Endothelial cell of umbilical vein (primary cell): ENCODE measurements around the gene PRPF38B. TPM values are rescaled to one million over a fixed set of nuclear protein-coding genes. Genes with fewer than 3 reads are reported as not detected.

Experiments used
- BruUV-seq: library from RNA; stranded (reverse); fragments of 400-500 nt; replicated peaks from 2 replicates; lab custom pipeline; 2021; lab: Mats Ljungman, UMichigan
- CTCF ChIA-PET: fragments of 300-600, 350-600 bp; sonication (Branson Sonifier 250); formaldehyde crosslinking; loops from one replicate; lab custom pipeline; 2021; ENCODE audit warnings: antibody characterized with exemption, inconsistent platforms; lab: Charles Lee
- POLR2A ChIA-PET: fragments of 300-600, 350-600 bp; sonication (Branson Sonifier 250); formaldehyde crosslinking; loops from one replicate; lab custom pipeline; 2021; ENCODE audit warnings: antibody characterized with exemption, inconsistent platforms; lab: Charles Lee
- DNase-seq: peaks from one replicate; pipeline ENCODE4 v3.0.0-alpha.2; 2011; ENCODE audit warnings: low read depth, low spot score
- FAIRE-seq: peaks from 2 replicates; lab custom pipeline; 2011; peaks lifted over from hg19 to GRCh38; lab: Jason Lieb, UNC
- H2AFZ ChIP-seq: 2 replicates; pipeline ENCODE4 v1.6.0; 2012; ENCODE audit warnings: low read depth, low read length, control low read depth, inconsistent platforms
- H3K27ac ChIP-seq: 2 replicates; pipeline ENCODE4 v1.5.1; 2011; ENCODE audit warnings: low read depth, mild to moderate bottlenecking, control low read depth, low read length, moderate library complexity; ENCODE audit not compliant: insufficient read depth
- H3K27me3 ChIP-seq, 2 experiments: 2 replicates each; pipeline versions ENCODE4 v1.6.0 to v1.6.1; 2011; ENCODE audit warnings: low read length in 2 of 2, mixed read lengths in 1 of 2; ENCODE audit not compliant: control insufficient read depth in 2 of 2, insufficient read depth in 2 of 2
- H3K36me3 ChIP-seq, 2 experiments: 2 replicates in 1 of 2; 3 replicates in 1 of 2; pipeline ENCODE4 v1.5.1; 2011; ENCODE audit warnings: low read length in 2 of 2, mild to moderate bottlenecking in 1 of 2, moderate library complexity in 1 of 2; ENCODE audit not compliant: control insufficient read depth in 2 of 2, insufficient read depth in 2 of 2; ENCODE audit errors: extremely low read depth in 1 of 2
- H3K4me1 ChIP-seq: 3 replicates; pipeline ENCODE4 v1.5.1; 2011; ENCODE audit warnings: mild to moderate bottlenecking, low read length; ENCODE audit not compliant: control insufficient read depth, insufficient read depth; ENCODE audit errors: extremely low read depth
- H3K4me2 ChIP-seq: 2 replicates; pipeline ENCODE4 v1.6.1; 2011; ENCODE audit warnings: low read length, control low read depth, mixed read lengths; ENCODE audit not compliant: insufficient read depth
- H3K4me3 ChIP-seq, 3 experiments: fragments of 200-600 bp in 1 of 3; sonication (generic), shearing (Covaris generic) in 1 of 3; replicated peaks in 1 of 3; 2 replicates each; pipeline ENCODE4 v1.5.1; 2011 to 2016; ENCODE audit warnings: control low read depth in 3 of 3, low read length in 3 of 3, mild to moderate bottlenecking in 2 of 3, inconsistent platforms in 1 of 3, low read depth in 1 of 3, moderate library complexity in 1 of 3; ENCODE audit not compliant: insufficient read depth in 1 of 3
- H3K79me2 ChIP-seq: 2 replicates; pipeline ENCODE4 v1.6.0; 2012; ENCODE audit warnings: low read length, inconsistent platforms; ENCODE audit not compliant: control insufficient read depth, insufficient read depth
- H3K9ac ChIP-seq: replicated peaks from 2 replicates; pipeline ENCODE3; 2011; ENCODE audit warnings: low read length, control low read depth; ENCODE audit not compliant: insufficient read depth; ENCODE audit errors: extremely low read depth
- H3K9me1 ChIP-seq: replicated peaks from 3 replicates; pipeline ENCODE4 v1.6.0; 2011; ENCODE audit warnings: mild to moderate bottlenecking, low read length; ENCODE audit not compliant: control insufficient read depth, insufficient read depth; ENCODE audit errors: extremely low read depth
- H3K9me3 ChIP-seq: replicated peaks from 2 replicates; pipeline ENCODE4 v1.5.1; 2012; ENCODE audit warnings: low read length, inconsistent platforms; ENCODE audit not compliant: control insufficient read depth, insufficient read depth
- H4K20me1 ChIP-seq: replicated peaks from 2 replicates; pipeline ENCODE3; 2011; ENCODE audit warnings: mild to moderate bottlenecking, low read length; ENCODE audit not compliant: control insufficient read depth, insufficient read depth; ENCODE audit errors: extremely low read depth
- EZH2 ChIP-seq: IDR thresholded peaks from 2 replicates; pipeline ENCODE4 v1.6.1; 2012; ENCODE audit warnings: borderline replicate concordance, low read depth, mild to moderate bottlenecking, moderate library complexity, low read length, inconsistent platforms; ENCODE audit not compliant: severe bottlenecking
- FOS ChIP-seq: IDR thresholded peaks from 2 replicates; pipeline ENCODE4 v1.6.1; 2011; ENCODE audit warnings: mild to moderate bottlenecking, low read length, moderate library complexity, borderline replicate concordance; ENCODE audit not compliant: insufficient read depth
- GATA2 ChIP-seq: IDR thresholded peaks from 2 replicates; pipeline ENCODE4 v1.7.0; 2011; ENCODE audit warnings: low read depth, mild to moderate bottlenecking, moderate library complexity, mixed read lengths, low read length; ENCODE audit not compliant: insufficient read length, insufficient read depth
- JUN ChIP-seq: IDR thresholded peaks from 2 replicates; pipeline ENCODE4 v1.6.1; 2011; ENCODE audit warnings: borderline replicate concordance, low read depth; ENCODE audit not compliant: insufficient read length, insufficient read depth
- MYC ChIP-seq: IDR thresholded peaks from one replicate; pipeline ENCODE4 v1.6.1; 2011; ENCODE audit warnings: mild to moderate bottlenecking, low read depth, low read length
- POLR2A ChIP-seq: IDR thresholded peaks from 2 replicates; pipeline ENCODE4 v1.6.1; 2012; ENCODE audit warnings: low read depth, mild to moderate bottlenecking, control low read depth, low read length
- POLR2AphosphoS5 ChIP-seq: IDR thresholded peaks from 2 replicates; pipeline ENCODE4 v1.6.1; 2012; ENCODE audit warnings: low read depth, mild to moderate bottlenecking, control low read depth, low read length, moderate library complexity; ENCODE audit not compliant: insufficient read depth
- dilution Hi-C: fragments of 300-500 bp; cut with MboI; formaldehyde crosslinking; loops from one replicate; pipeline ENCODE4 v1.15.0; 2019; ENCODE audit warnings: low sequenced_read_pairs; ENCODE audit not compliant: extremely low pct_ligation_motif_present
- intact Hi-C: fragments of 100-400 bp; cut with micrococcal nuclease; formaldehyde crosslinking; loops from one replicate; pipeline ENCODE4 v1.10.0; 2022
- polyA plus RNA-seq, 4 experiments: library from polyadenylated mRNA; depleted of rRNA in 3 of 4; stranded (reverse) in 3 of 4; unstranded in 1 of 4; fragments of >200 nt; gene quantifications; 2 replicates each; pipeline versions ENCODE4 v1.2.1 to v1.2.3, GENCODE V29; 2011 to 2012; ENCODE audit warnings: missing spikeins in 1 of 4
- total RNA-seq: library from RNA; stranded (reverse); gene quantifications from 2 replicates; pipeline ENCODE4 v1.2.3, GENCODE V29; 2021
- TF ChIP-seq, protein P1 (sequence below), 2 donors: IDR thresholded peaks; 1 replicate in 1 of 2; 2 replicates in 1 of 2; pipeline ENCODE4 v1.5.1; 2011; ENCODE audit warnings: low read length in 2 of 2, mild to moderate bottlenecking in 2 of 2, moderate library complexity in 2 of 2, control low read depth in 1 of 2, inconsistent platforms in 1 of 2, low read depth in 1 of 2; ENCODE audit not compliant: insufficient read depth in 1 of 2; ENCODE audit errors: extremely low read depth in 1 of 2
- TF ChIP-seq, protein P2 (sequence below): IDR thresholded peaks from 2 replicates; pipeline ENCODE4 v1.6.1; 2011; ENCODE audit not compliant: insufficient read depth, insufficient read length

Gene PRPF38B
- total and polyA plus RNA-seq, 2 donors (not counting 3 experiments of a cell fraction or from before 2014, with no cell fraction given), result 19.3 to 46.6 TPM

DNA sequence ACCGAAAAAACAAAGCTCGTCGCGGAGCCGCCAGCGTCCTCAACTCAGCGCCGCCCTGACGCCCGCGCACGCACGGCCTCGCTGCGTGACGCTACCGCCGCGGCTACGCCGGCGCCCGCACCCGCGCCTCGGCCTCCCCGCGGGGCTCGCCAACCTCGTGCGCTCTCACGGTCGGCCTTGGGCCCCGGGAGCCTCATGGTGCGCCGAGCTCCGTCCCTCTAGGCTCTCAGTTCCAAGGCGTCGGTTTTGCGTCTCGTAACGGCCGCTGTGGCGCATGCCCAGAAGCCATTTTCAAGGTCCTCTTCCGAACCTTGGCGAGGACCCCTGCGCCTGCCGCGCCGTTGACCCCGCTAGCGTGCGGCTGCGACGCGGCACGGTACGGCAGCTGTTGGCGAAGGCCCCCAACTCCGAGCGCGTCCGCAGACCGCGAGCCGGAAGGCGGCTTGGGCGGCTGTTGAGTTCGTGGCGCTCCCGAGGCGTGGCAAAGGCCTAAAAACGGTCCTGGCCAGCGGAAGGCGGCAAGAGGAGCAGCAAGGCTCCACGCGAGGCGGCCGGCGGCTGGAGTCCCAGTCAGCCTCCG is 31.0 kb upstream of the PRPF38B start, which contains the start of gene HENMT1:
HENMT1 (minus strand) TSS at position 64 of the 580 bp plus-strand sequence. CDS start 1,209 bp downstream, outside the sequence.
- H3K4me1 ChIP-seq, result peaks cover 7% of the 10 kb centered on the region
- peak within 1 kb of the TSS; percentile 88 for H3K27ac ChIP-seq
- no peaks in the 10 kb centered on the region for H3K36me3 ChIP-seq
- FAIRE-seq, result peak; percentile 54
- no peaks in the 10 kb centered on the region for H3K9me1 ChIP-seq
- H3K79me2 ChIP-seq, result no peaks in the 10 kb centered on the region
- H3K4me3 ChIP-seq, result peak within 1 kb of the TSS; percentile 39 to 64 (median 45)
- BruUV-seq, result TSS peak; percentile 52
- H3K4me2 ChIP-seq, result peak within 1 kb of the TSS; percentile 71
- H4K20me1 ChIP-seq, result no peaks in the 10 kb centered on the region
- no peaks in the 10 kb centered on the region for H3K27me3 ChIP-seq
- intact Hi-C loops (loop anchor here (1.0 kb wide), 1 partner anchor 31 kb away; the partner anchor contains the start of gene PRPF38B), dilution Hi-C loops (no loop called here)
- ChIA-PET CTCF (interaction anchor here (0.8 to 3.0 kb wide), 9 partner anchors 10 to 461 kb away, joined by 3 to 11 read pairs (median 3); partner anchors contain the start of genes EEIG2, PRPF38B and SLC25A24), POLR2A (interaction anchor here (1.0 to 1.2 kb wide), 3 partner anchors 19 to 419 kb away, joined by 3 to 7 read pairs (median 3); partner anchors contain the start of gene PRPF38B)
- no peaks in the 10 kb centered on the region for H3K9me3 ChIP-seq
- TF ChIP-seq EZH2 (no peak), JUN (no peak), POLR2AphosphoS5 (peak; percentile 85)
- H2AFZ ChIP-seq, result peak within 1 kb of the TSS; percentile 99
- peak within 1 kb of the TSS; percentile 92 for H3K9ac ChIP-seq
- DNase-seq, result peak; percentile 85

DNA sequence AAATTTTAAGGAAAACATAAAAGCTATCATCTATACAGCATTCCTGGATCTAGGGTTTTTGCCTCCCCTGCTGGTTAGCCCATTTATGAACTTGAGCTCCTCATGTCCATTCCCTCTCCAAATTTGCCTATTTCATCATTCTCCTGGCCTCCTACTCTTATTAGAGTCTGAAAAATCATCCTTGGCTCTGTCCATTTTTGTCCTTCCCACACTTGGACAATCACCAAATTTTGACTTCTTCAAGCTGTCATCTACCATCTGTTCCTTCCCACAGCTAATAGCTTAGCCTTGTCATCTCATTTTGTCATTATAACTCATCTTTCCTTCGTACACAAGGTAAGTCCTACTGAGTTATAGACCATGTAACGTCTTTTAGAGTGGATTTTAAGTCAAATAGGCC is 29.0 kb upstream of the PRPF38B start:
- Histone ChIP-seq H3K9me3 (no peaks in the 10 kb centered on the region), H3K27me3 (no peaks in the 10 kb centered on the region), H3K9ac (no peak overlapping the region), H4K20me1 (no peaks in the 10 kb centered on the region), H3K27ac (no peak overlapping the region), H3K9me1 (no peaks in the 10 kb centered on the region), H2AFZ (no peak overlapping the region), H3K79me2 (no peaks in the 10 kb centered on the region), H3K4me3 (no peak overlapping the region), H3K4me1 (peaks cover 7% of the 10 kb centered on the region), H3K4me2 (no peak overlapping the region), H3K36me3 (no peaks in the 10 kb centered on the region)
- TF ChIP-seq, protein P1, sequence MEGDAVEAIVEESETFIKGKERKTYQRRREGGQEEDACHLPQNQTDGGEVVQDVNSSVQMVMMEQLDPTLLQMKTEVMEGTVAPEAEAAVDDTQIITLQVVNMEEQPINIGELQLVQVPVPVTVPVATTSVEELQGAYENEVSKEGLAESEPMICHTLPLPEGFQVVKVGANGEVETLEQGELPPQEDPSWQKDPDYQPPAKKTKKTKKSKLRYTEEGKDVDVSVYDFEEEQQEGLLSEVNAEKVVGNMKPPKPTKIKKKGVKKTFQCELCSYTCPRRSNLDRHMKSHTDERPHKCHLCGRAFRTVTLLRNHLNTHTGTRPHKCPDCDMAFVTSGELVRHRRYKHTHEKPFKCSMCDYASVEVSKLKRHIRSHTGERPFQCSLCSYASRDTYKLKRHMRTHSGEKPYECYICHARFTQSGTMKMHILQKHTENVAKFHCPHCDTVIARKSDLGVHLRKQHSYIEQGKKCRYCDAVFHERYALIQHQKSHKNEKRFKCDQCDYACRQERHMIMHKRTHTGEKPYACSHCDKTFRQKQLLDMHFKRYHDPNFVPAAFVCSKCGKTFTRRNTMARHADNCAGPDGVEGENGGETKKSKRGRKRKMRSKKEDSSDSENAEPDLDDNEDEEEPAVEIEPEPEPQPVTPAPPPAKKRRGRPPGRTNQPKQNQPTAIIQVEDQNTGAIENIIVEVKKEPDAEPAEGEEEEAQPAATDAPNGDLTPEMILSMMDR (IDR thresholded peaks at IDR 0.05; ENCODE audit: extremely low read depth in 1 of 2, insufficient read depth in 1 of 2, low read depth in 1 of 2, low read length in 2 of 2), result no peak
- TF ChIP-seq GATA2 (no peak), EZH2 (no peak), FOS (no peak), POLR2AphosphoS5 (no peak), JUN (no peak), MYC (no peak), POLR2A (no peak)
- TF ChIP-seq, protein P2, sequence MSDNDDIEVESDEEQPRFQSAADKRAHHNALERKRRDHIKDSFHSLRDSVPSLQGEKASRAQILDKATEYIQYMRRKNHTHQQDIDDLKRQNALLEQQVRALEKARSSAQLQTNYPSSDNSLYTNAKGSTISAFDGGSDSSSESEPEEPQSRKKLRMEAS, result no peak
- intact Hi-C loops (no loop called here), dilution Hi-C loops (no loop called here)
- ChIA-PET CTCF (interaction anchor here (1.1 kb wide), 2 partner anchors 20 to 235 kb away, joined by 4 to 5 read pairs; no protein-coding TSS in a partner anchor), POLR2A (no interaction called here)
- BruUV-seq, result no TSS peak
- FAIRE-seq, result no peak
- DNase-seq, result no peak
